Astrocyte (in vitro differentiated cells and primary cell): Measurements from ENCODE around the gene SGK1. TPM values are rescaled to one million over a fixed set of nuclear protein-coding genes. Genes with fewer than 3 reads are reported as not detected.
A peak's percentile ranks its signal among the peaks of the same experiment; 100 is the strongest.

Experiments used
- DNase-seq: peaks from one replicate; pipeline ENCODE4 v3.0.0-alpha.2; 2010; ENCODE audit warnings: low read depth
- FAIRE-seq: peaks from 2 replicates; lab custom pipeline; 2011; peaks lifted over from hg19 to GRCh38; lab: Jason Lieb, UNC
- H2AFZ ChIP-seq: 2 replicates; pipeline ENCODE4 v1.6.0; 2012; ENCODE audit warnings: low read depth, low read length, inconsistent platforms
- H3K27ac ChIP-seq: 2 replicates; pipeline ENCODE4 v1.5.1; 2011; ENCODE audit warnings: low read depth, low read length, inconsistent platforms
- H3K27me3 ChIP-seq: 2 replicates; pipeline ENCODE4 v1.6.0; 2011; ENCODE audit warnings: low read length, inconsistent platforms; ENCODE audit not compliant: insufficient read depth
- H3K36me3 ChIP-seq: 2 replicates; pipeline ENCODE4 v1.5.1; 2011; ENCODE audit warnings: low read length, inconsistent platforms; ENCODE audit not compliant: insufficient read depth
- H3K4me1 ChIP-seq: 2 replicates; pipeline ENCODE4 v1.5.1; 2011; ENCODE audit warnings: low read length, inconsistent platforms; ENCODE audit not compliant: insufficient read depth
- H3K4me2 ChIP-seq: 2 replicates; pipeline ENCODE4 v1.6.0; 2012; ENCODE audit warnings: low read length, inconsistent platforms
- H3K4me3 ChIP-seq: 2 replicates; pipeline ENCODE4 v1.5.1; 2011; ENCODE audit warnings: low read depth, mild to moderate bottlenecking, low read length, inconsistent platforms; ENCODE audit not compliant: insufficient read depth
- H3K79me2 ChIP-seq: 2 replicates; pipeline ENCODE4 v1.6.0; 2012; ENCODE audit warnings: mild to moderate bottlenecking, low read length, inconsistent platforms; ENCODE audit not compliant: insufficient read depth
- H3K9ac ChIP-seq: 2 replicates; pipeline ENCODE4 v1.6.0; 2012; ENCODE audit warnings: mild to moderate bottlenecking, low read length, inconsistent platforms
- H3K9me3 ChIP-seq: 2 replicates; pipeline ENCODE4 v1.5.1; 2012; ENCODE audit warnings: low read depth, mild to moderate bottlenecking, low read length, inconsistent platforms; ENCODE audit not compliant: insufficient read depth
- H4K20me1 ChIP-seq: 2 replicates; pipeline ENCODE4 v1.6.0; 2012; ENCODE audit warnings: low read length, inconsistent platforms; ENCODE audit not compliant: insufficient read depth
- H3K27ac Mint-ChIP-seq: one replicate; pipeline ENCODE4 v1.8.0; 2021; ENCODE audit warnings: mild to moderate bottlenecking, mixed read lengths; ENCODE audit not compliant: unreplicated experiment
- H3K27me3 Mint-ChIP-seq: one replicate; pipeline ENCODE4 v1.8.0; 2021; ENCODE audit warnings: low read depth, mixed read lengths; ENCODE audit not compliant: unreplicated experiment
- H3K36me3 Mint-ChIP-seq: one replicate; pipeline ENCODE4 v1.8.0; 2021; ENCODE audit warnings: low read depth, mixed read lengths; ENCODE audit not compliant: unreplicated experiment
- H3K4me1 Mint-ChIP-seq: one replicate; pipeline ENCODE4 v1.8.0; 2021; ENCODE audit warnings: low read depth, mixed read lengths; ENCODE audit not compliant: unreplicated experiment
- H3K4me3 Mint-ChIP-seq: one replicate; pipeline ENCODE4 v1.8.0; 2021; ENCODE audit warnings: mild to moderate bottlenecking, moderate library complexity, mixed read lengths; ENCODE audit not compliant: unreplicated experiment
- H3K9me3 Mint-ChIP-seq: one replicate; pipeline ENCODE4 v1.8.0; 2021; ENCODE audit warnings: mild to moderate bottlenecking, mixed read lengths; ENCODE audit not compliant: unreplicated experiment
- CTCF ChIP-seq: IDR thresholded peaks from 2 replicates; pipeline ENCODE4 v1.5.1; 2011; ENCODE audit warnings: low read depth, mild to moderate bottlenecking, inconsistent platforms, low read length, moderate library complexity; ENCODE audit not compliant: insufficient read depth
- EZH2 ChIP-seq: IDR thresholded peaks from 2 replicates; pipeline ENCODE4 v1.6.1; 2012; ENCODE audit warnings: mild to moderate bottlenecking, low read length, inconsistent platforms; ENCODE audit not compliant: insufficient read depth
- total RNA-seq: library from RNA; stranded (reverse); gene quantifications from 2 replicates; pipeline ENCODE4 v1.2.1, GENCODE V29; 2021

SGK1 gene
- total RNA-seq, 1 donor from 2014 or later = 117 TPM

- Histone ChIP-seq H3K9ac (no peak overlapping the region), H2AFZ (peak overlapping the region; percentile 58), H3K9me3 (no peaks in the 10 kb centered on the region), H3K79me2 (no peaks in the 10 kb centered on the region), H3K4me2 (no peak overlapping the region), H3K27ac (no peak overlapping the region), H3K4me3 (no peak overlapping the region), H4K20me1 (no peaks in the 10 kb centered on the region), H3K36me3 (no peaks in the 10 kb centered on the region), H3K27me3 (no peaks in the 10 kb centered on the region), H3K4me1 (peaks cover 3% of the 10 kb centered on the region)
- no peaks in the 10 kb centered on the region for H3K9me3 Mint-ChIP-seq
- H3K4me1 Mint-ChIP-seq = peaks cover 21% of the 10 kb centered on the region
- H3K27me3 Mint-ChIP-seq = no peaks in the 10 kb centered on the region
- no peak overlapping the region for H3K4me3 Mint-ChIP-seq
- FAIRE-seq (no peak), DNase-seq (peak; percentile 58)
- TF ChIP-seq CTCF (no peak), EZH2 (no peak)
- H3K36me3 Mint-ChIP-seq = no peaks in the 10 kb centered on the region
- H3K27ac Mint-ChIP-seq = peak overlapping the region; percentile 72
Measured at GRCh38 chr6:134253681-134254080, 64.2 kb downstream of the SGK1 start.

- Histone ChIP-seq H3K27me3 (no peaks in the 10 kb centered on the region), H4K20me1 (no peaks in the 10 kb centered on the region), H3K36me3 (no peaks in the 10 kb centered on the region), H3K27ac (no peak overlapping the region), H2AFZ (no peak overlapping the region), H3K79me2 (no peaks in the 10 kb centered on the region), H3K9ac (no peak overlapping the region), H3K4me1 (peaks cover 3% of the 10 kb centered on the region), H3K9me3 (no peaks in the 10 kb centered on the region), H3K4me2 (no peak overlapping the region), H3K4me3 (no peak overlapping the region)
- H3K9me3 Mint-ChIP-seq = no peaks in the 10 kb centered on the region
- peaks cover 22% of the 10 kb centered on the region for H3K4me1 Mint-ChIP-seq
- H3K27me3 Mint-ChIP-seq = no peaks in the 10 kb centered on the region
- no peak for FAIRE-seq
- no peak overlapping the region for H3K4me3 Mint-ChIP-seq
- TF ChIP-seq CTCF (no peak), EZH2 (no peak)
- H3K36me3 Mint-ChIP-seq = no peaks in the 10 kb centered on the region
- no peak overlapping the region for H3K27ac Mint-ChIP-seq
- no peak for DNase-seq
Measured at GRCh38 chr6:134251320-134251719, 66.6 kb downstream of the SGK1 start.

- DNase-seq = no peak
- Mint-ChIP-seq H3K4me1 (peaks cover 22% of the 10 kb centered on the region), H3K27ac (no peak overlapping the region), H3K27me3 (no peaks in the 10 kb centered on the region), H3K9me3 (no peaks in the 10 kb centered on the region), H3K4me3 (no peak overlapping the region), H3K36me3 (no peaks in the 10 kb centered on the region)
- no peaks in the 10 kb centered on the region for H3K27me3 ChIP-seq
- no peaks in the 10 kb centered on the region for H3K36me3 ChIP-seq
- H3K9ac ChIP-seq = no peak overlapping the region
- no peaks in the 10 kb centered on the region for H3K9me3 ChIP-seq
- H3K4me3 ChIP-seq = no peak overlapping the region
- H2AFZ ChIP-seq = no peak overlapping the region
- FAIRE-seq = no peak
- no peaks in the 10 kb centered on the region for H3K79me2 ChIP-seq
- H3K27ac ChIP-seq = no peak overlapping the region
- H4K20me1 ChIP-seq = no peaks in the 10 kb centered on the region
- TF ChIP-seq EZH2 (no peak), CTCF (no peak)
- no peak overlapping the region for H3K4me2 ChIP-seq
- H3K4me1 ChIP-seq = peaks cover 3% of the 10 kb centered on the region
Measured at GRCh38 chr6:134250776-134251175, 67.1 kb downstream of the SGK1 start.
